Putamen (tissue), 1 donor: ENCODE measurements around the gene ARNT2.

Experiments used
- DNase-seq: peaks from one replicate; pipeline ENCODE4 v3.0.0-alpha.2; 2016; ENCODE audit warnings: low spot score

The ARNT2 gene

DNA sequence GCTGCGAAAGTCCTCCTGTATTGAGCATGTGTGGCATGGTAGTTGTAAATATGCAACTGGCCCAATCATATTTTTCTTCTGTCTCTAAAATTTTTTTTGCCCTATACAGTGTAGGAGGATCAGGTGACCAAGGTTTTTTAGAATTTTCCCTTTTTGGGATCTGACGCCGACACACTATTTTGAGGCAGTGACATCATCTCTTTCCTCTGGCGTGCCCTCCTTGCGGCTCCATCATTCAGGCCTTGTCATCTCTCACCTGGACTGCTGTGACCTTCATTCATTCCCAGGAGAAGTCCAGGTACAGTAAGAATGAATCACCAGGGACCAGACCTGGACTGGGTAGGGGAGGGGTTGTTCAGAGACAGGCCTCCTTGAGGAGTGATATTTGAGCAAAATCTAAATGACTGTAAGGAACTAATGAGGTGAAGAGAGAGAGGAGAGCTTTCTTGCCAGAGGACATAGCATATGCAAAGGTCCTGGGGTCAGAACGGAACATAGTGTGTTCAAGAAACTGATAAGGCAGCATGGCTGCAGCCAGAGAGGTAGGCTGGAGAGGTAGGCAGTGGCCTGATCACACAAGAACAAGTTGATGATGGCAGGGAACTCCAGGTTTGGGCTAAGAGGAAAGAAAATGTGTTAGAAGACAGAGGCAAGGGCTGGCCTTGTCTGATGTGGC, 38.7 kb downstream of the ARNT2 start:
- peak; percentile 70 for DNase-seq

DNA sequence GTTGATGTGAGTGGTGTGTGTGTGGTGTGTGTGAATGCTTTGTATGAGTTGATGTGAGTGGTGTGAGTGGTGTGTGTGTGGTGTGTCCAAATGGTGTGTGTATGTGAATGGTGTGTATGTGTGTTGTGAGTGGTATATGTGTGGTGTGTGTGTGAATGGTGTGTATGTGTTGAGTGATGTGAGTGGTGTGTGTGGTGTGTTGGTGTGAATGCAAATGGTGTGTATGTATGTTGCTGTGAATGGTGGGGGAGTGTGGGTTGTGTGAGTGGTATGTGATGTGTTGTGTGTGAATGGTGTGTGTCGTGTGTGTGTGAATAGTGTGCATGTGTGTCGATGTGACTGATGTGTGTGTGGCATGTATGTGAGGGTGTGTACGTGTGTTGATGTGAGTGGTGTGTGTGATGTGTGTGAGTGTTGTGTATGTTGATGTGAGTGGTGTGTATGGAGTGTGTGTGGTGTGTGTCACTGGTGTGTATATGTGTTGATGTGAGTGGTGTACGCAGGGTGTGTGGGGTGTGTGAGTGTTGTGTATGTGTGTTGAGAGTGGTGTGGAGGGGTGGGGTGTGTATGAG, 40.6 kb downstream of the ARNT2 start:
- no peak for DNase-seq

DNA sequence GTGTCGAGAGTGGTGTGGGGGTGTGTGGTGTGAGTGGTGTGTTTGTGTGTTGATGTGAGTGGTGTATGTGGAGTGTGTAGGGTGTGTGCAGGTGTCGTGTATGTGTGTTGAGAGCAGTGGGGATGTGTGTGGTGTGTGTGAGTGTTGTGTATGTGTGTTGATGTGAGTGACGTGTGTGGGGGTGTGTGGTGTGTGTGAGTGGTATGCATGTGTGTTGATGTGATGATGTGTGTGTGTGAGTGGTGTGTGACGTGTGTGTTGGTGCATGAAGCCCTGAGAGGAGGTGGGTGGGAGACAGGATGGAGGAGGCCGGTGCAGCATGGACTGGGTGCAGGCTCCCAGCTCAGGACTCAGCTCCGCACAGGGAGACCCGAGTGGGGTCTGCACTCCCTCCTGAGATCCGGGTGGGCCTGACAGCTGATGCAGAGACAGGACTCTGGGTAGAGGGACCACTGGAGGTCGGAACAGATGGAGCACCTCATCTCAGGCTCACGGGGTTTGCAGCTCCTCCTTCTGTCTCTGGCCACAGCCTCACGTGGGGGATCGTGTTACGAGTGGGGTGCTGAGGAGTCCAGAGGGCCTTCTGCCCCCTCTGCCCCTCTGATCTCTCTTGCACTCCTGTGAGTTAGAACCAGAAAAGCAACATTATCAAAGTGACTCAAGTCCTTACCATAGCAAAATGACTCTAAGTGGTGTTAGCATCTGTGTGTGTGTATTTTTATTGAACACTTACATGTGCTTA, 41.3 kb downstream of the ARNT2 start:
- DNase-seq: no peak

DNA sequence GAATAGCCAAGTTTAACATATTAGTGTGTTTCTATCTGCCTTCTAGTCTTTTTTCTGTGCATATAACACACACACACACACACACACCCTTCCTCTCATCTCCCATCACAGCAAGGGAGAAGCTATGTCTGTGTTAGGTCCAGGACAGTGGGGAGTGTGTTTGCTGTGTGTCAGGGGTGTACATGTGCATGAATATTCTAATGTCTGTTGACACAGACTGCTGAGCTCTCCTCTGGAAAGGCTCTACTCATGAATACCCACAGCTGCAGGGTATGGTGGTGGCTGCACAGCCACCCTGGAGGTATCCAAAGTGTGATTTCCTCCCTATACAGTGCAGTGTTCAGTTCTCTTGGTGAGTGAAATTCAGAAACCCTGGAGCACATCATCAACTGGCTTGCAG, 42.9 kb downstream of the ARNT2 start:
- no peak for DNase-seq

DNA sequence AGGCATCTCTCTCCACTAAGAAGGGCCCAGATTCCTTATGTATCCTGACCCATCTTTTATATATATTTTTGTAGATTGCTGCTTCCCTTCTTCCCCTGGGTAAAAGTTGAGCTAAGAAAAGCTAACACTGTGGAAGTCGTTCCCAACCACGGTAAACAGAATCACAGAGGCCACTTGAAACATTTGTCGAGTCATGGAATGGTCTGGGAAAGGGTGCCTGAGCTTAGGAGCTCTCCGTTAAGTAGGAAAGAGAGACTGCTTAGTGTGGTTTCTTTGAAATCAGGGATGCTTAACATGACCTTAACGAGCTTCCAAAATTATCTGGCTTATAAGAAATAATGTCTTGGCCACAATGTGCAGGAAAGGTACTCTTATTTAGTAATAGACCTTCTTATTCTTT, 45.6 kb downstream of the ARNT2 start:
- DNase-seq: no peak

DNA sequence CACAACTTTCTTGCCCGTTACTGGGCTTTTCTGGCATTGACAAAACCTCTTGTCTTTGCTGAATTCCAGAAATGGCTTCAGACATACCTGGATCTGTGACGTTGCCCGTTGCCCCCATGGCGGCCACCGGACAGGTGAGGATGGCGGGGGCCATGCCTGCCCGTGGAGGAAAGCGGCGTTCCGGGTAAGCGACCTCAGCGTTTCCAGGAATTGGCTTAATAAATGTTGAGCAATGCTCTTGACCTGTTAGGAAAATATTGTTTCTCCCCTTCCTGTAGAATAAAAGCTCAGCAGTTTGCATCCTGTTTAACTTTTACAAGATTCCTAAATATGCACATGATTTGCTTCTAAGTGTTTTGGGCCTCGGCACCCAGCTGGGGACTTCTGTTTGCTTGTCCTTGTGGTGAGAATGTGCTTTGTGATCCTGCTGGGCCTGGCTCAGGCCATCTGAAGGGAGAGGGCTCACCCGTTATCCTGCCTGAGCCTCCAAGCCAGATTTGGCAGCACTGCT, 46.7 kb downstream of the ARNT2 start:
- no peak for DNase-seq

DNA sequence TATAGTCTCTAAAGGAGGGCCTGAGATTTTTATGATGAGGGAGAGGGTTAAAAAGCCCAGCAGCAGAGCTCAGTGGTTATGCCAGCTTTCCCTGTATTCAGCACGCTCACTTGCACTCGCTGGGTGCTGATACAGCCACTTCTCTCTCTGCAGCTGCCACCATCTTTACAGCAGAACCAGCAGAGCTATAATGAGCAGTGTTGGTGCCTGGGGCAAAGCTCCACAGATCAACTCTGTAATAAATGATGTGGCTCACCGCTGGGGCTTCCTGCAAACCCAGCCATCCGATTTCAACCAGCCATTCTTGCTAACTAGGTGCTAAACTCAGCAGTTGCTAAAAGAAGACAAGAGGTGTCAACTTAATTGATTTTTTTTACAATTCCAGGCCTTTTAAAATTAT, 48.0 kb downstream of the ARNT2 start:
- DNase-seq: no peak

DNA sequence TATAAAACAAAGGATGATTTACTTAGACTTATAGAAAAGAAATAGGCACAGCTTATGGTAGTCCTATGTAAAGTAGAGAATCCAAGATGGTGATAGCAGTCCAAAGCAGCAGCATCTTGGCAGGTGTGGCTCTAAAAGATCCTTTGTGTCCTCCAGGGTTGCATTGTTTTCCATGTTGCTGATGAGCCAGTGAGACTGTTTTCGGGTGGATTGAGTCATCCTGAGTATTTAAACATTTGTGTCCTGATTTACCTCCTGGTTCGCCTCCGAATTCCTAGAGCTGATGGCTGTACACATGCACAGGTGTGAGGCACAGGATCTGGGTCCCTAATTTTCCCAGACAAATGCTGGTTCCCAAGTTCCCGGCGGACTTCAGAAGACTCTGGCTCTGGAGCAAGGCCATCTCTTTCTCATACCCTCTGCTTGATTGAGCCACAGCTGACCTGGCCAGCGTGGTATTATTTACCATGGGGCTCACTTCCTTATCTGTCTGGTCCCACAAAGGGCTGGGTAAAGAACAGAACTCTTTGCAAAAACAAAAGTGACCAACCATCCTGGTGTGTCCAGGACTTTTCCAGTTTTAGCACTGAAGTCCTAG, 51.0 kb downstream of the ARNT2 start:
- no peak for DNase-seq

DNA sequence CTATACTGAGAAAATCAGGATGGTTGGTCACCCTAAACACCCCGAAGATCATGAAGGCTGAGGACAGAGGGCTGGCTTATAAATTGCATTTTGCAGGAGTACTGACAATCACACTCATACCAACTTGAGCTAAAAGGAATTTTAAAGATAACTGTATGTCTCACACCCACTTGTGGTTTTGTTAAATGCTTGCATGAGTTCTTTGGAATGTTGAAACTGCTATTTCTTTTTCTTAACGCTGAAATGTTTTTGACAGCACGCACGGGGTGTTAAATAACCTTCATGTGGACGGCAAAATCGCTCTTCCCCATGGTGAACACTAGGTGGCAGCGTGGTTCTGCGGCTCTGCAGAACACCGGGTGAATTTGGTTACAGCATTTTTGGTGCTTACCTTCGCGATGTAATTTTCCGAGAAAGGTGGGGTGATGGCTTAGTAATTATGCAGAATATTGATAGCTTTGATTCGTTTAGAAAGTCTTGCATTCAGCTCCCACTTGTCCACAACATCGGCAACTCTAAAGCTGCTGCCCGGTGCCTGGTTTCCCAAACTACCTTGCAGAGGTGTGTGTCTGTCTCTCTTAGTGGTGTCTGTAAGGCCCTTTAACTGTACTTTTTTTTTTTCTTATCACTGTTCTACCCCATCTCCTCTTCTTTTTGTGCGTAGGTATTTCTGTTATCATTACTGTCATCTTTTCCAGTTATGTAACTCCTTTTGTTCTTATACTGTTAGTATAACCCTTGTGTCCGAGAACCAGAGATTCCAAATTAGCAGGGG, 51.7 kb downstream of the ARNT2 start:
- DNase-seq: peak; percentile 83

DNA sequence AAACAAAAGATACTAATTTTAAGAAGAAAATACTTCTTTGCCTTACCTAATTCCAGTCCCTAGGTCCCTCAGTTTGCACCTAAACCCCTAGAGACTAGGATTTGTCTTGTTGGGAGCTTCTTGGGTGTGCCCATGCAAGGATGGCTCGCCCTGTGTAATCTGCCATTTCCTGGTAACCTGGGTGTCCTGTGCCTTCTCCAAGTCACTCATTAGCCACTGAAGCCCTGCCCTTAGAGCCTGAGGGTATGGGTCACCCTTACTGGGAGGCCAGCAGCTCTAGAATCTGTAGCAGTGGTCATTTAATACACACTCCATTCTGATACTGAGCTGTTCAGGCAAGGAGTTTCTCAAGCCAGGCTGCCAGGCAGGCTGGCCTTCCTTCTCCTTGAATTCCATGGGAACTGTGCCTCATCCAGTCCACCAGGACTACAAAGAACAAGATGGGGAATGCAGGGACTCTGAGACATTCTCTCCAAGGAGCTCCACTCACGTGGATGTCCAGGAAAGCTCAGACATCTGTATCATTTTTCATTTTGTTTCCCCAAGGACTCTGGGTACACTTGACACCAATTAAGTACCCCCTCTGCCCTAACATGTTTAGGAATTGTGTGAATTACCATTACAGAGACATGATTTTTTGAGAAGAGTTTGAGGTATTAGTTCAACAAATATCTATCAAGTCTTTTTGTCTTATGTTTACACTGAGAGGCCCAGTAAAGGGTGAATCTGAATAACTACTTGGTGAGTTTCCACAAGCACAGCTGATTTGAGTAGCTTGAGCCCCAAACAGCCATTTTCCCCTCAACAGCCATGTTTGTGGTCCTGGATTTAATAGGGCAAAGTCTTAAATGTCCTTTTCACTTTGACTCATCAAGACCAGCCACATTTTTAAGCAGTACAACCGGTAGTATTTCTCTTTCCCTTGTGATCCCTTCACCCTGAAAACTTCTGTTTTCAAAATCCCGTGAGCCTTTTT, 52.6 kb downstream of the ARNT2 start:
- no peak for DNase-seq

DNA sequence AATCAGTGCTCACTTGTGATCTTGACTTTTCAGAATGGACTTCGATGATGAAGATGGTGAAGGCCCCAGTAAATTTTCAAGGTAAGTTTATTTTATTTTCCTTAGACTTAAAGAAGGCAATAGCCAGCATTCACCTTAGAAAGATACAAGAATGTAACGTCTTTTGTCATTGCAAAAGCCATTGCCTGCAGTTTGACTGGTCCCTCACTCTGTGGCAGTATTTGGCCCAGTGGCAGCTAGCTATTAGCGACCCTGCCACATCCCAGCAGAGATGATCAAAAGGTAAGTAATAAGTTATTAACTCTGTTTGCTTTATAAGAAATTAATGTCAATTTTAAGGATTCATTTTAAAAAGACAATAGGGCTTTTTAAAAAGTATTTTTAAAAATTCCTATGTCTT, 53.7 kb downstream of the ARNT2 start:
- DNase-seq: no peak

DNA sequence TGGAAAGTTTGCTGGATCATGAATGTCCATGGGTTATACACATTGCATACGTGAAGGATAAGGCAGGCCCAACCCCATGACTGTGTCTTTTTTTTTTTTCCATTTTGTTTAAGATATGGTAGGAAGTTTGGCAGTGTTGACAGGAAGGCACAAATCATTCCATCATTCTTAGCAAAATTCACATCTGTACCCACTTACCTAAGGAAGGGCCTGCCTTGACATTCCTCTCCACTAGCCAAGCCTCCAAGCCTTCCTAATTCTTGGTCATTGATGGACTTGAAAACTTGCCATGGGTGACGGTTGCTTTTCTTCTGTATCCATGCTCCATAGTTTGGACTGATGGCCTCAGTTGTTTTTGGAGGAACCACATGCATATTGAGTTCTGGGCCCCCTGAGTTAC, 54.4 kb downstream of the ARNT2 start:
- DNase-seq: no peak

DNA sequence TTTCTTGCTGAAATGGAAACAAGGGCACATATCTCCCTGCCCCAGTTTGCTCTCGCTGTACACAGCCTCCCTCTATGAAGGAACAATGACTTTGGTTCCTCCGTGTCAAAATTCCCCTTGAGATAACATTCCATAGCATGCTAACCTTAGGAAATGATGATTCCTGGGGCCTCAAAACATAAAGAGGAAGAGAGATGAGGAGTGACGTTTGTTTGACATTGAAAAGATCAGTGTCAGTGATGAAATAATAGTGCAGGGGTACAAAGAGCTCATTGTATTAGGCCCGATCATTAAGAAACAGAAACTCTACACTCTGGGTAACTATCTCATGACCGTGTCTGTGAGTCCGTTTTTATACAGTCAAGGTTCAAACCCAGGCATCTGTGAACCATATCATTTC, 55.2 kb downstream of the ARNT2 start:
- no peak for DNase-seq

DNA sequence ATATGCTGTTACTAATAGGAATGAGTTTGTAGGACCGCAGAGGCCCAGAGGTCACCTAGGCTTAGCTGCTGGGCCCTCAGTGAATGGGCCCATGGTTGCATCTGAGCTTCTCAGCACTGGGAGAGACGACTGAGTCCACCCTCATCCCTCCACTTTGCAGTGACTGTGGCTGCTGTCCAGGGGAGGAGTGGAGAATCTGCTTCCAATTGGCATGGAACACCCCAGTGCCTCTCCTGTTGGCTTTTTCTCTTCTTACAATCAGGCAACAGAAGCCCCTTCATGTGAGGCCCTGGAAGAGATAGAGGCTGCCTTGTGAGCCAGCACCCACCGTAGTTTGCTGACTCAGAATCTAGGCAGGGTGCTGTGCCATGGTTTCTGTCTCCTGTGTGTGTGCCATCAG, 55.6 kb downstream of the ARNT2 start:
- no peak for DNase-seq

DNA sequence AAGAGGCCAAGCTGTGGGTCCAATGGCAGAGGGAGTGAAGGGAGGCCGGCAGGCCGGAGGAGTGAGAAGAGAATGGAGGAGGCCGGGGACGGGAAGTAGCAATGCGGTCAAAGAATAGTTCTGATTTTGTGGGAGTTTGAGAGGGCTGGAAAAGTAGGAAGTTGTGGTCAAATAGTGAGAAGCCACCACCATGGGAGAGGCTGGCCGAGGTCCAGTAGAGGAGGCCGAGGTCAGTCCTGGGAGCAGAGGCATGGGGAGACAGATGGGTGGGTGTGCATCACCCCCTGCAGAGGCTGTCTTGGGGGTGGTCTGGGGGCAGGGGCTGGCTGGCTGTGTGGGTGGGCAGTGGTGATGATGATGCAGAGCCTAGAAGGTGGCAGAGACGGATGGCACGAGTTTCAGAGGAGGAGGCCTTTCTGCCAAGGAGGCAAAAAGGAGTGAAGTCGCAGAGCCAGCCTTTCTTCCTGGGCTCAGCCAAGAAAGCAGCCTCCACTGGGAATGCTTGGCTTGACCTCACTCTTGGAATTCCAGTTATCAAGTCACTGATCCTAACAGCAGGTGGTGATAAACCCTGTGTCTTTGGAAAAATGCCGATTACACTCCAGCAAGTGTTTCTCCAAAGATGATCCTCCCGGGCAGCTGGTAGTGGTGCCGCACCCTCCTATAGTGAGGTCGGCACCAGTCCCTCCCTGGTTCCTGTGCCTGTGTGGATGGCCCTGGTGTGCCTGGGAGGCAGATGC, 57.3 kb downstream of the ARNT2 start:
- DNase-seq: no peak

DNA sequence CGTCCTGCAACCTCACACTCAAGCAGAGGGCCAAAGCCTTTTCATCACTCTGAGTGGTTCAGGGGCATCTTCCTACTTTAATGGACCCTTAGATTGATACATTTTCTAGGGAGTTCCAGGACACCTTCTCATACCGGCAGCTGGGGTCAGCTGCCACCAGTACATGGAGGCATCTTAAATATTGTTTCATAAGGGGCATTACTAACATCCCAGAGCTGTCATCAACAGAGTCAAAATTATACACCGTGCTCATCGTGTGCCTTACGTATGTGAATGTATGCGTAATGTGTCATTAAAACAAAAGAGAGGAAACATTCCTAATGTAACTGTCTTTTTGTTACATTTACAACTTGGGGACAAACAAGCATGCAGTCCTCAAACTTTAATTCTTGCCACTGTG, 57.9 kb downstream of the ARNT2 start:
- no peak for DNase-seq

DNA sequence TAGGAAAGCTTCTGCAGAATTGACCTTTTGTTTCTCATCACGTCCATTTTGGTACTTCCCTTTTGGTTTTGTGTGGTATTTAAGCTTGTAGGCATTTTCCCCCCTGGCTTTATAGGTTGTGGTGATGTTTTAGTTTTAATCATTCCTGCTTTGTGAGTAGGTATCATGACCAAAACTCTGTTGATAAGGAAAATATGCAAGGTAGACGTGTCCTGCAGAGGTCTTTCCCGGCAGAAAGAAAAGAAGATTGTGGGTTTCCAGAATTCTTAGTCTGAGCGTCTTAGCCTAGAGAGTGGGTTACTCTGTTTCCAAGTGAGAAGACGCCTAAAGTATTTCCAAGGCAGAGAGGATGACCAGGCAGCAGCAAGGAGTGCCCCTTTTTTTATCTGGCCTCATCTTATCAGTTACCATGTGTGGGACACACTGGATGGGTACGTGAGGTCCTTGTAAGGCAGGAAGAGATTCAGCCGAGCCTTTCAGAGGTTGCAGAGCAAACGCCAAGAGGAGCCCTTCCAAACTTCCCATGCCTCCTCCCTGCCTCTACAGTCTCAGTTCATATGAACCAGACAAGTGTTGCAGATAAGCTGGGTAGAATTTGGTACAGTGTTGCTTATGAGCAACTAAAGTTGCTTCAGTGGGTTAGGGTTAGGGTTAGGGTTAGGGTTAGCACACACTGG, 58.8 kb downstream of the ARNT2 start:
- no peak for DNase-seq

DNA sequence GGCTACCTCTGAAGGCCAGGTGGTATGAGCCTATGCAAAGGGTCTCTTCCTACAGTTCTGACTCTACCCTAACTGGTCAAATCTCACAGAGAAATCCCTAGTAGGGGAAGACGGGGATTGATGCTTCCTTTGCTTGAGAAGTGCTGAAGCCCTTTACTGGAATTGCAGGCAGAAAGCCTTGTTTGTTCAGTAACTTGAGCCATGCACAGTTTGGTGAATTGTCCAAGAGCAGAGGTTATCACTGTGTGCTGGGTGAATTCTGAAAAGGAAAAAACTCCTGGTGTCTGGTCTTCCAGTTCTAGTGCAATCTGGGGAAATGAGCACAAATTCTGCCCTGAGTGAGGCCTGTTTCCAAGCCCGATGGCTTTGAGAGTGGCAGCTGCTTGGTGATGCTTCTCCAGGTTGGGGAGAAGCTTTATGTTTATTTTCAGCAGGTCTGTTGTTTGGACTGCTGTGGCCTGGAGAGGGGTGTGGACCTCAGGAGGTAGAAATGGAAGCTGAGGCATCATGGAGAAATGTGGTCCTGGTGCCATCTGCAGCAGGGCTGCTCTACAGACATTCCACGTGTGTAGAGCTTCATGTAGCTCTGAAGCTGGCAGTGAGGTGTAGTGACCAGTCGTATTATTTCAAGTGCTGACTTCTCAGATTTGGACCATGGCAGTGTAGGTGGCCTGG, 60.9 kb downstream of the ARNT2 start:
- no peak for DNase-seq

DNA sequence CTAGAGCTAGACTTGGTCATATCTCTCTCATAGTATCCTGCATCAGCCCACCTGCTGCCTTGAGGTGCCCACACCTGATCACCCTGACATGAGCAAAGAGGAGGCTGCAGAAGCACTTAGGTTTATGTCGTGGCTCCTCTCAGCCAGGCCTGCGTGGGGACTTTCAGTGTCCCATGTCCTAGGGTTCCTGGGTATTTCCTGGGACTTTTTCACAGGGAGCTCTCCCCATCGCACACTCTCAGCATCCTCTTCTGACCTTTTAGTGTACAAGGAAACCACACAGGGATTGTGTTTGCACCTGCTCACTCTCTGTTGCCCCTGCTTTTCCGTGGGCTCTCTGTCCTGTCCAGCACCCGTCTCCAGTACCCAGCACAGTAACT, 61.4 kb downstream of the ARNT2 start:
- DNase-seq: no peak
